H1 (cell line): ENCODE data around the gene OR56A4. TPM values are rescaled to one million over a fixed set of nuclear protein-coding genes. Genes with fewer than 3 reads are reported as not detected.

Experiments used
- CTCF ChIA-PET: fragments of 300-600 bp; sonication (Branson Sonifier 250); formaldehyde crosslinking; loops from one replicate; lab custom pipeline; 2021; ENCODE audit not compliant: partially characterized antibody; lab: Charles Lee
- POLR2A ChIA-PET: fragments of 300-600 bp; sonication (Branson Sonifier 250); formaldehyde crosslinking; loops from one replicate; lab custom pipeline; 2021; ENCODE audit warnings: inconsistent platforms; ENCODE audit not compliant: partially characterized antibody; lab: Charles Lee
- DNase-seq, 2 experiments: peaks; one replicate each; pipeline versions ENCODE4 v3.0.0 to v3.0.0-alpha.2; 2010 to 2022; ENCODE audit warnings: low spot score in 2 of 2, low read depth in 1 of 2, mixed read lengths in 1 of 2
- FAIRE-seq: peaks from 2 replicates; lab custom pipeline; 2011; peaks lifted over from hg19 to GRCh38; lab: Jason Lieb, UNC
- H2AFZ ChIP-seq: 2 replicates; pipeline ENCODE4 v1.8.1; 2012; ENCODE audit warnings: low read length, inconsistent platforms
- H2AK5ac ChIP-seq: 2 replicates; pipeline ENCODE4 v1.6.1; 2013; ENCODE audit warnings: low read depth, low read length
- H2BK120ac ChIP-seq: replicated peaks from 2 replicates; pipeline ENCODE3; 2013; ENCODE audit warnings: low read depth, low read length, inconsistent platforms
- H2BK12ac ChIP-seq: 2 replicates; pipeline ENCODE4 v1.6.1; 2013; ENCODE audit warnings: low read depth, low read length
- H2BK15ac ChIP-seq: 2 replicates; pipeline ENCODE4 v1.6.1; 2013; ENCODE audit warnings: low read length
- H2BK20ac ChIP-seq: 2 replicates; pipeline ENCODE4 v1.6.1; 2013; ENCODE audit warnings: low read length
- H2BK5ac ChIP-seq: 2 replicates; pipeline ENCODE4 v1.6.1; 2013; ENCODE audit warnings: low read depth, low read length
- H3K14ac ChIP-seq: 2 replicates; pipeline ENCODE4 v1.6.1; 2013; ENCODE audit warnings: inconsistent platforms; ENCODE audit not compliant: insufficient read length
- H3K18ac ChIP-seq: 2 replicates; pipeline ENCODE4 v1.6.1; 2013; ENCODE audit warnings: low read length; ENCODE audit errors: extremely low read depth
- H3K23ac ChIP-seq: 2 replicates; pipeline ENCODE4 v1.6.1; 2013; ENCODE audit warnings: inconsistent platforms; ENCODE audit not compliant: insufficient read length
- H3K23me2 ChIP-seq: 2 replicates; pipeline ENCODE4 v1.6.1; 2013; ENCODE audit warnings: low read depth, low read length
- H3K27ac ChIP-seq: 2 replicates; pipeline ENCODE4 v1.6.1; 2011; ENCODE audit warnings: low read depth, low read length, inconsistent platforms
- H3K27me3 ChIP-seq, 4 experiments: replicated peaks in 1 of 4; 1 replicate in 1 of 4; 2 replicates in 3 of 4; pipeline versions ENCODE4 v1.6.1 to v1.8.1; 2011 to 2013; ENCODE audit warnings: low read length in 3 of 4, mild to moderate bottlenecking in 3 of 4, inconsistent platforms in 2 of 4, mixed read lengths in 2 of 4, moderate library complexity in 1 of 4; ENCODE audit not compliant: control insufficient read depth in 3 of 4, insufficient read depth in 3 of 4; ENCODE audit errors: extremely low read depth in 1 of 4
- H3K36me3 ChIP-seq, 4 experiments: 2 replicates each; pipeline versions ENCODE4 v1.6.1 to v1.8.1; 2011 to 2013; ENCODE audit warnings: mild to moderate bottlenecking in 4 of 4, low read length in 3 of 4, moderate library complexity in 2 of 4, control low read depth in 1 of 4, inconsistent platforms in 1 of 4; ENCODE audit not compliant: insufficient read depth in 4 of 4, control insufficient read depth in 2 of 4
- H3K4ac ChIP-seq: replicated peaks from 2 replicates; pipeline ENCODE3; 2013; ENCODE audit warnings: low read length, low read depth, mixed read lengths, inconsistent platforms; ENCODE audit not compliant: insufficient read length
- H3K4me1 ChIP-seq, 4 experiments: replicated peaks in 1 of 4; 1 replicate in 1 of 4; 2 replicates in 3 of 4; pipeline versions ENCODE4 v1.6.1 to v1.8.1; 2011 to 2013; ENCODE audit warnings: low read length in 3 of 4, inconsistent platforms in 2 of 4, mixed read lengths in 1 of 4; ENCODE audit not compliant: insufficient read depth in 4 of 4, control insufficient read depth in 3 of 4
- H3K4me2 ChIP-seq, 2 experiments: 2 replicates each; pipeline versions ENCODE4 v1.6.1 to v1.8.1; 2011 to 2013; ENCODE audit warnings: low read depth in 2 of 2, low read length in 2 of 2, control low read depth in 1 of 2, inconsistent platforms in 1 of 2, mild to moderate bottlenecking in 1 of 2; ENCODE audit not compliant: insufficient read depth in 1 of 2
- H3K4me3 ChIP-seq, 4 experiments: fragments of 200-600, 300-600 bp in 1 of 4; sonication (generic), shearing (Covaris generic), sonication (Bioruptor Twin) in 1 of 4; 2 replicates each; pipeline versions ENCODE4 v1.5.1 to v1.8.1; 2011 to 2016; ENCODE audit warnings: low read length in 4 of 4, low read depth in 3 of 4, control low read depth in 2 of 4, inconsistent platforms in 2 of 4, mild to moderate bottlenecking in 2 of 4, mixed read lengths in 1 of 4, moderate library complexity in 1 of 4; ENCODE audit not compliant: insufficient read depth in 2 of 4; ENCODE audit errors: extremely low read depth in 1 of 4
- H3K56ac ChIP-seq: replicated peaks from 2 replicates; pipeline ENCODE3; 2013; ENCODE audit warnings: low read depth, mild to moderate bottlenecking, mixed read lengths, low read length, inconsistent platforms; ENCODE audit not compliant: insufficient read length
- H3K79me1 ChIP-seq: 2 replicates; pipeline ENCODE4 v1.6.1; 2013; ENCODE audit warnings: low read depth, low read length, control low read depth
- H3K79me2 ChIP-seq, 2 experiments: 2 replicates each; pipeline versions ENCODE4 v1.6.1 to v1.8.1; 2012 to 2013; ENCODE audit warnings: low read length in 2 of 2, mild to moderate bottlenecking in 2 of 2, inconsistent platforms in 1 of 2; ENCODE audit not compliant: insufficient read depth in 2 of 2, control insufficient read depth in 1 of 2
- H3K9ac ChIP-seq, 4 experiments: replicated peaks in 1 of 4; 1 replicate in 1 of 4; 2 replicates in 3 of 4; pipeline versions ENCODE4 v1.6.1 to v1.8.1; 2011 to 2013; ENCODE audit warnings: low read depth in 3 of 4, low read length in 3 of 4, control low read depth in 2 of 4, mild to moderate bottlenecking in 2 of 4, moderate library complexity in 2 of 4, inconsistent platforms in 1 of 4; ENCODE audit errors: extremely low read depth in 1 of 4
- H3K9me3 ChIP-seq, 2 experiments: 2 replicates each; pipeline versions ENCODE4 v1.6.1 to v1.8.1; 2012 to 2013; ENCODE audit warnings: mild to moderate bottlenecking in 2 of 2, moderate library complexity in 2 of 2, control low read depth in 1 of 2, inconsistent platforms in 1 of 2, low read depth in 1 of 2, low read length in 1 of 2, mixed read lengths in 1 of 2; ENCODE audit not compliant: insufficient read depth in 2 of 2
- H4K20me1 ChIP-seq, 2 experiments: replicated peaks in 1 of 2; 2 replicates each; pipeline versions ENCODE3 to v1.8.1; 2011 to 2013; ENCODE audit warnings: inconsistent platforms in 2 of 2, low read length in 2 of 2, mild to moderate bottlenecking in 1 of 2; ENCODE audit not compliant: insufficient read depth in 2 of 2, control insufficient read depth in 1 of 2
- H4K5ac ChIP-seq: 2 replicates; pipeline ENCODE4 v1.6.1; 2013; ENCODE audit warnings: low read length, low read depth, mixed read lengths, inconsistent platforms; ENCODE audit not compliant: insufficient read length
- H4K8ac ChIP-seq: 2 replicates; pipeline ENCODE4 v1.8.0; 2013; ENCODE audit warnings: mild to moderate bottlenecking, moderate library complexity, low read length, inconsistent platforms; ENCODE audit not compliant: insufficient read depth; ENCODE audit errors: extremely low read depth
- H4K91ac ChIP-seq: replicated peaks from 2 replicates; pipeline ENCODE3; 2013; ENCODE audit warnings: low read length, mixed read lengths, inconsistent platforms; ENCODE audit not compliant: insufficient read length
- BACH1 ChIP-seq: IDR thresholded peaks from 2 replicates; pipeline ENCODE4 v1.6.1; 2012; ENCODE audit warnings: low read length, improper control_type of control experiment
- RAD21 ChIP-seq, 2 experiments: IDR thresholded peaks in 1 of 2; conservative IDR thresholded peaks in 1 of 2; 2 replicates each; pipeline ENCODE4 v1.6.1; 2011; ENCODE audit warnings: low read depth in 2 of 2, low read length in 2 of 2, improper control_type of control experiment in 1 of 2, inconsistent platforms in 1 of 2, mild to moderate bottlenecking in 1 of 2, moderate library complexity in 1 of 2
- WGBS, 2 experiments: shearing (Covaris generic) in 1 of 2; methylation state at CpG; one replicate each; pipeline versions ENCODE4 v1.1.6 to v1.1.7; 2013 to 2015; ENCODE audit warnings: low lambda C conversion rate in 2 of 2, mixed read lengths in 2 of 2, inconsistent platforms in 1 of 2, low coverage in 1 of 2, missing lambda C conversion rate in 1 of 2; ENCODE audit not compliant: insufficient replicate concordance in 2 of 2, insufficient coverage in 1 of 2, insufficient read length in 1 of 2; ENCODE audit errors: extremely low coverage in 1 of 2, missing lambda C conversion rate in 1 of 2; 5-methylcytosine and 5-hydroxymethylcytosine counted together
- polyA plus RNA-seq, 7 experiments: library from polyadenylated mRNA; depleted of rRNA in 3 of 7; stranded (reverse) in 5 of 7; unstranded in 2 of 7; fragments of >200 nt in 5 of 7; fragments of 200-250 nt in 2 of 7; gene quantifications; 1 replicate in 5 of 7; 2 replicates in 1 of 7; 4 replicates in 1 of 7; pipeline versions ENCODE4 v1.2.1 to v1.2.3, GENCODE V29; 2011 to 2013; ENCODE audit warnings: missing spikeins in 2 of 7, mixed read lengths in 2 of 7
- total RNA-seq: library from RNA; stranded (reverse); fragmentation: NEBNext Ultra II Directional; extraction: Animal tissue kit (Norgen Biotek cat#: 25700); gene quantifications from 2 replicates; pipeline ENCODE4 v1.2.1, GENCODE V29; 2021
- TF ChIP-seq, protein P1 (sequence below), 3 experiments: IDR thresholded peaks; 1 replicate in 2 of 3; 2 replicates in 1 of 3; pipeline versions ENCODE4 v1.5.1 to v1.6.1; 2011; ENCODE audit warnings: low read length in 3 of 3, mild to moderate bottlenecking in 3 of 3, inconsistent platforms in 2 of 3, low read depth in 1 of 3, moderate library complexity in 1 of 3; ENCODE audit not compliant: insufficient read depth in 1 of 3; ENCODE audit errors: control extremely low read depth in 1 of 3

OR56A4 gene
- total and polyA plus RNA-seq, 2 of the 8 experiments (the other 6 are each of a cell fraction or from before 2014, with no cell fraction given) = 0.15 TPM; not detected in 1

DNA sequence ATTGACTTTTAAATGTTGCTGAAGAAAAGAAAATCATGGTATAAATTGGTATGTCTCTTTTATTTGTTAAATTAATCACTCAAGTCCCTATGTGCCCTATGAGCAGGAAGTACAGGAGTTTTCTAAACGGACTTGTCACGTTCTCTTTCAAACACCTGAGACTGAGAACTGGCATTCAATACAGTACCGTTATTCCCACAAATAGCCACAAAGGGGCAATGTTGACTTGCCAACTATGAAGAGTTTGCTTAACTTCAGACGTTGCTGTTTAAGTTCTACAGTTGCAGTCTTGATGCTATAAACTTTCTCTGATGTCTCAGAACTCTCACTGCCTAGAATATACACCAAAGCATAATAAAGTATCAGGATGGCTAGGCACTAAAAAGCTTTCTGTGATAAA, 16.2 kb upstream of the OR56A4 start:
- no peaks in the 10 kb centered on the region for H3K36me3 ChIP-seq
- H2BK15ac ChIP-seq = no peak overlapping the region
- H2BK5ac ChIP-seq = no peak overlapping the region
- no peak overlapping the region for H4K5ac ChIP-seq
- H3K56ac ChIP-seq = no peak overlapping the region
- ChIA-PET CTCF (interaction anchor here (0.6 to 3.5 kb wide), 35 partner anchors 9 to 357 kb away, joined by 3 to 27 read pairs (median 4); partner anchors contain the start of gene FHIP1B), POLR2A (no interaction called here)
- WGBS, 2 experiments = 23% methylated on average over 4 of the region's 4 CpGs; no CpG with 5 or more reads in 1 of the 2 experiments
- no peak overlapping the region for H2BK120ac ChIP-seq
- no peak overlapping the region for H3K18ac ChIP-seq
- no peak overlapping the region for H3K9ac ChIP-seq
- no peak overlapping the region for H4K8ac ChIP-seq
- no peak overlapping the region for H3K4me2 ChIP-seq
- FAIRE-seq (peak; percentile 98), DNase-seq (no peak)
- H2BK12ac ChIP-seq = no peak overlapping the region
- no peaks in the 10 kb centered on the region for H3K79me1 ChIP-seq
- no peak overlapping the region for H2AFZ ChIP-seq
- H2BK20ac ChIP-seq = no peak overlapping the region
- no peaks in the 10 kb centered on the region for H3K4me1 ChIP-seq
- no peak overlapping the region for H4K91ac ChIP-seq
- no peak overlapping the region for H3K4me3 ChIP-seq
- H4K20me1 ChIP-seq = no peaks in the 10 kb centered on the region
- no peak overlapping the region for H2AK5ac ChIP-seq
- H3K27me3 ChIP-seq = no peaks in the 10 kb centered on the region
- TF ChIP-seq BACH1 (no peak), RAD21 (IDR thresholded peaks at IDR 0.05 in 1 of 2, conservative IDR thresholded peaks at IDR 0.05 in 1 of 2; ENCODE audit: low read depth in 2 of 2, low read length in 2 of 2) (peak; percentile 95 to 97)
- TF ChIP-seq, protein P1, sequence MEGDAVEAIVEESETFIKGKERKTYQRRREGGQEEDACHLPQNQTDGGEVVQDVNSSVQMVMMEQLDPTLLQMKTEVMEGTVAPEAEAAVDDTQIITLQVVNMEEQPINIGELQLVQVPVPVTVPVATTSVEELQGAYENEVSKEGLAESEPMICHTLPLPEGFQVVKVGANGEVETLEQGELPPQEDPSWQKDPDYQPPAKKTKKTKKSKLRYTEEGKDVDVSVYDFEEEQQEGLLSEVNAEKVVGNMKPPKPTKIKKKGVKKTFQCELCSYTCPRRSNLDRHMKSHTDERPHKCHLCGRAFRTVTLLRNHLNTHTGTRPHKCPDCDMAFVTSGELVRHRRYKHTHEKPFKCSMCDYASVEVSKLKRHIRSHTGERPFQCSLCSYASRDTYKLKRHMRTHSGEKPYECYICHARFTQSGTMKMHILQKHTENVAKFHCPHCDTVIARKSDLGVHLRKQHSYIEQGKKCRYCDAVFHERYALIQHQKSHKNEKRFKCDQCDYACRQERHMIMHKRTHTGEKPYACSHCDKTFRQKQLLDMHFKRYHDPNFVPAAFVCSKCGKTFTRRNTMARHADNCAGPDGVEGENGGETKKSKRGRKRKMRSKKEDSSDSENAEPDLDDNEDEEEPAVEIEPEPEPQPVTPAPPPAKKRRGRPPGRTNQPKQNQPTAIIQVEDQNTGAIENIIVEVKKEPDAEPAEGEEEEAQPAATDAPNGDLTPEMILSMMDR (IDR thresholded peaks at IDR 0.05; ENCODE audit: control extremely low read depth in 1 of 3, insufficient read depth in 1 of 3, low read depth in 1 of 3, low read length in 3 of 3) = peak in 2 of 3 experiments; percentile 70 to 81; a peak in 3 of 4 replicates
- no peaks in the 10 kb centered on the region for H3K9me3 ChIP-seq
- no peak overlapping the region for H3K4ac ChIP-seq
- no peaks in the 10 kb centered on the region for H3K79me2 ChIP-seq
- no peak overlapping the region for H3K14ac ChIP-seq
- H3K23ac ChIP-seq = no peak overlapping the region
- H3K27ac ChIP-seq = no peak overlapping the region
- no peaks in the 10 kb centered on the region for H3K23me2 ChIP-seq
